Measurements from ENCODE around the gene HLA-DRB5. TPM values are rescaled to one million over a fixed set of nuclear protein-coding genes. Genes with fewer than 3 reads are reported as not detected.
"Not testable (repeated sequence)": the region's sequence is repeated elsewhere in the genome, so short reads cannot be mapped to it uniquely, and the experiment has no call there.

HLA-DRB5 gene
- total RNA-seq, 1 experiment from 2014 or later: 4.2 TPM

- Histone ChIP-seq H3K79me1 (ENCODE audit: insufficient read depth, low read depth, low read length, poor library complexity, severe bottlenecking) (no peaks in the 10 kb centered on the region), H3K9me3 (ENCODE audit: control insufficient read depth, low read depth, low read length) (peaks cover 4% of the 10 kb centered on the region), H3K56ac (ENCODE audit: insufficient read length, low read depth, low read length) (no peak overlapping the region), H3K23me2 (ENCODE audit: insufficient read length, low read depth, low read length, poor library complexity, severe bottlenecking) (no peaks in the 10 kb centered on the region), H3K4me1 (ENCODE audit: insufficient read depth, low read length) (no peaks in the 10 kb centered on the region; the same call in 1 of the 2 replicates), H2BK5ac (ENCODE audit: insufficient read length, low read length) (no peak overlapping the region), H2BK20ac (ENCODE audit: low read depth, low read length, poor library complexity, severe bottlenecking) (no peak overlapping the region), H2BK15ac (ENCODE audit: low read depth, low read length) (no peak overlapping the region), H3K27ac (ENCODE audit: insufficient read length, low read depth, low read length) (no peak overlapping the region), H2AK5ac (ENCODE audit: insufficient read length, low read length) (no peak overlapping the region), H3K9ac (ENCODE audit: extremely low read depth, insufficient read length, low read length) (no peak overlapping the region), H3K18ac (ENCODE audit: insufficient read length, low read depth, low read length) (no peak overlapping the region), H2AFZ (ENCODE audit: low read length) (peak overlapping the region; percentile 6), H3K4ac (ENCODE audit: low read depth, low read length) (no peak overlapping the region), H3K4me2 (ENCODE audit: insufficient read depth, insufficient read length, low read length) (no peak overlapping the region), H4K20me1 (ENCODE audit: control insufficient read depth, insufficient read depth, insufficient read length) (no peaks in the 10 kb centered on the region), H3K23ac (ENCODE audit: insufficient read length, low read depth, low read length) (no peak overlapping the region), H4K5ac (ENCODE audit: insufficient read length, low read depth, low read length) (no peak overlapping the region), H4K91ac (ENCODE audit: insufficient read length, low read depth, low read length) (no peak overlapping the region), H2BK120ac (ENCODE audit: low read depth, low read length, poor library complexity, severe bottlenecking) (no peak overlapping the region), H3K27me3 (ENCODE audit: insufficient read depth, low read length) (no peaks in the 10 kb centered on the region), H2BK12ac (ENCODE audit: insufficient read length, low read depth, low read length) (no peak overlapping the region), H3T11ph (ENCODE audit: low read length) (no peak overlapping the region), H3K79me2 (ENCODE audit: insufficient read depth, low read length) (no peaks in the 10 kb centered on the region), H3K14ac (ENCODE audit: insufficient read depth, low read length) (no peak overlapping the region), H4K8ac (replicated peaks; ENCODE audit: insufficient read length, low read depth, low read length) (no peak overlapping the region)
- TF ChIP-seq, protein P1, sequence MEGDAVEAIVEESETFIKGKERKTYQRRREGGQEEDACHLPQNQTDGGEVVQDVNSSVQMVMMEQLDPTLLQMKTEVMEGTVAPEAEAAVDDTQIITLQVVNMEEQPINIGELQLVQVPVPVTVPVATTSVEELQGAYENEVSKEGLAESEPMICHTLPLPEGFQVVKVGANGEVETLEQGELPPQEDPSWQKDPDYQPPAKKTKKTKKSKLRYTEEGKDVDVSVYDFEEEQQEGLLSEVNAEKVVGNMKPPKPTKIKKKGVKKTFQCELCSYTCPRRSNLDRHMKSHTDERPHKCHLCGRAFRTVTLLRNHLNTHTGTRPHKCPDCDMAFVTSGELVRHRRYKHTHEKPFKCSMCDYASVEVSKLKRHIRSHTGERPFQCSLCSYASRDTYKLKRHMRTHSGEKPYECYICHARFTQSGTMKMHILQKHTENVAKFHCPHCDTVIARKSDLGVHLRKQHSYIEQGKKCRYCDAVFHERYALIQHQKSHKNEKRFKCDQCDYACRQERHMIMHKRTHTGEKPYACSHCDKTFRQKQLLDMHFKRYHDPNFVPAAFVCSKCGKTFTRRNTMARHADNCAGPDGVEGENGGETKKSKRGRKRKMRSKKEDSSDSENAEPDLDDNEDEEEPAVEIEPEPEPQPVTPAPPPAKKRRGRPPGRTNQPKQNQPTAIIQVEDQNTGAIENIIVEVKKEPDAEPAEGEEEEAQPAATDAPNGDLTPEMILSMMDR (conservative IDR thresholded peaks at IDR 0.05): no peak
- no peak overlapping the region for H3K4me3 Mint-ChIP-seq
- H3K9me3 Mint-ChIP-seq: peaks cover 9 to 11% of the 10 kb centered on the region in 2 experiments; a peak in 3 of 5 replicates
- H3K27me3 Mint-ChIP-seq (ENCODE audit: low read depth): peaks cover 7% of the 10 kb centered on the region
- no peak for DNase-seq
- H3K36me3 Mint-ChIP-seq (ENCODE audit: insufficient read depth in 1 of 3, low read depth in 3 of 3): peaks cover 0 to 2% (median 0%) of the 10 kb centered on the region in 3 experiments; a peak in 2 of 7 replicates
- WGBS (ENCODE audit: extremely low coverage, insufficient read length, low lambda C conversion rate): no CpG with 5 or more reads among the region's 5 CpGs
- no peak overlapping the region for H3K27ac Mint-ChIP-seq
- H3K4me1 Mint-ChIP-seq: peaks cover 5% of the 10 kb centered on the region in 2 experiments; a peak in 2 of 4 replicates
Measured at GRCh38 chr6:32472781-32473375, 57.2 kb downstream of the HLA-DRB5 start.

DNA sequence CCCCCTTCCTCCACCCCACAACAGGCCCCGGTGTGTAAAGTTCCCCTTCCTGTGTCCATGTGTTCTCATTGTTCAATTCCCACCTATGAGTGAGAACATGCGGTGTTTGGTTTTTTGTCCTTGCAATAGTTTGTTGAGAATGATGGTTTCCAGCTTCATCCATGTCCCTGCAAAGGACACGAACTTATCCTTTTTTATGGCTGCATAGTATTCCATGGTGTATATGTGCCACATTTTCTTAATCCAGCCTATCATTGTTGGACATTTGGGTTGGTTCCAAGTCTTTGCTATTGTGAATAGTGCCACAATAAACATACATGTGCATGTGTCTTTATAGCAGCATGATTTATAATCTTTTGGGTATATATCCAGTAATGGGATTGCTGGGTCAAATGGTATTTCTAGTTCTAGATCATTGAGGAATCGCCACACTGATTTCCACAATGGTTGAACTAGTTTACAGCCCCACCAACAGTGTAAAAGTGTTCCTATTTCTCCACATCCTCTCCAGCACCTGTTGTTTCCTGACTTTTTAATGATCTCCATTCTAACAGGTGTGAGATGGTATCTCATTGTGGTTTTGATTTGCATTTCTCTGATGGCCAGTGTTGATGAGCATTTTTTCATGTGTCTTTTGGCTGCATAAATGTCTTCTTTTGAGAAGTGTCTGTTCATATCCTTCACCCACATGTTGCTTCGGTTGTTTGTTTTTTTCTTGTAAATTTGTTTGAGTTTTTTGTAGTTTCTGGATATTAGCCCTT lies 62.2 kb downstream of the HLA-DRB5 start:
- H2BK15ac ChIP-seq (ENCODE audit: low read depth, low read length); H3K4me1 Mint-ChIP-seq; H2BK5ac ChIP-seq (ENCODE audit: insufficient read length, low read length); H2AFZ ChIP-seq (ENCODE audit: low read length); H3K27ac ChIP-seq (ENCODE audit: insufficient read length, low read depth, low read length); H2BK12ac ChIP-seq (ENCODE audit: insufficient read length, low read depth, low read length); H2BK120ac ChIP-seq (ENCODE audit: low read depth, low read length, poor library complexity, severe bottlenecking); H3K4me3 Mint-ChIP-seq; H3K14ac ChIP-seq (ENCODE audit: insufficient read depth, low read length); DNase-seq; H3K27me3 Mint-ChIP-seq (ENCODE audit: low read depth); H3T11ph ChIP-seq (ENCODE audit: low read length); H3K9ac ChIP-seq (ENCODE audit: extremely low read depth, insufficient read length, low read length); H4K91ac ChIP-seq (ENCODE audit: insufficient read length, low read depth, low read length); H4K5ac ChIP-seq (ENCODE audit: insufficient read length, low read depth, low read length); H2AK5ac ChIP-seq (ENCODE audit: insufficient read length, low read length); H4K8ac ChIP-seq (replicated peaks; ENCODE audit: insufficient read length, low read depth, low read length); H3K23me2 ChIP-seq (ENCODE audit: insufficient read length, low read depth, low read length, poor library complexity, severe bottlenecking); H3K79me2 ChIP-seq (ENCODE audit: insufficient read depth, low read length); H3K4me2 ChIP-seq (ENCODE audit: insufficient read depth, insufficient read length, low read length); H4K20me1 ChIP-seq (ENCODE audit: control insufficient read depth, insufficient read depth, insufficient read length); H2BK20ac ChIP-seq (ENCODE audit: low read depth, low read length, poor library complexity, severe bottlenecking); H3K79me1 ChIP-seq (ENCODE audit: insufficient read depth, low read depth, low read length, poor library complexity, severe bottlenecking); H3K4ac ChIP-seq (ENCODE audit: low read depth, low read length); H3K36me3 Mint-ChIP-seq (ENCODE audit: insufficient read depth in 1 of 3, low read depth in 3 of 3); H3K27ac Mint-ChIP-seq; H3K56ac ChIP-seq (ENCODE audit: insufficient read length, low read depth, low read length); H3K9me3 ChIP-seq (ENCODE audit: control insufficient read depth, low read depth, low read length); H3K4me1 ChIP-seq (ENCODE audit: insufficient read depth, low read length); H3K23ac ChIP-seq (ENCODE audit: insufficient read length, low read depth, low read length); H3K18ac ChIP-seq (ENCODE audit: insufficient read length, low read depth, low read length); H3K27me3 ChIP-seq (ENCODE audit: insufficient read depth, low read length): not testable (repeated sequence)
- peaks cover 14% of the 10 kb centered on the region in 2 experiments for H3K9me3 Mint-ChIP-seq
- WGBS (ENCODE audit: extremely low coverage, insufficient read length, low lambda C conversion rate): no CpG with 5 or more reads among the region's 5 CpGs

Measured in H9 (cell line).